Measurements from ENCODE around the gene AUTS2. TPM values are rescaled to one million over a fixed set of nuclear protein-coding genes. Genes with fewer than 3 reads are reported as not detected.

The AUTS2 gene
- polyA plus RNA-seq, 1 experiment = 0.54 TPM

GRCh38 chr7:70836279-70836678, 1238.0 kb downstream of the AUTS2 start:
- H3K27me3 ChIP-seq (ENCODE audit: control insufficient read depth, insufficient read depth, low read length) = no peaks in the 10 kb centered on the region
- POLR2A ChIA-PET = no interaction called here
- CTCF ChIA-PET = interaction anchor here (0.7 kb wide), 1 partner anchor 20 kb away, joined by 3 read pairs; no protein-coding TSS in a partner anchor
- H3K36me3 ChIP-seq (ENCODE audit: control insufficient read depth, insufficient read depth, low read length) = no peaks in the 10 kb centered on the region
- no peak overlapping the region for H3K4me3 ChIP-seq (ENCODE audit: low read depth, low read length)
- no peak for DNase-seq (ENCODE audit: low read depth)
- no peak for TF ChIP-seq CTCF (IDR thresholded peaks at IDR 0.05; ENCODE audit: insufficient read depth, low read depth, low read length)

- CTCF ChIA-PET = no interaction called here
- no peak for DNase-seq (ENCODE audit: low read depth)
- no peak for TF ChIP-seq CTCF (IDR thresholded peaks at IDR 0.05; ENCODE audit: insufficient read depth, low read depth, low read length)
Measured at GRCh38 chr7:70836946-70837345, 1238.7 kb downstream of the AUTS2 start.

GRCh38 chr7:70837589-70837988, 1239.3 kb downstream of the AUTS2 start:
- Histone ChIP-seq H3K36me3 (ENCODE audit: control insufficient read depth, insufficient read depth, low read length) (no peaks in the 10 kb centered on the region), H3K27me3 (ENCODE audit: control insufficient read depth, insufficient read depth, low read length) (no peaks in the 10 kb centered on the region), H3K4me3 (ENCODE audit: low read depth, low read length) (no peak overlapping the region)
- POLR2A ChIA-PET = no interaction called here
- TF ChIP-seq CTCF (IDR thresholded peaks at IDR 0.05; ENCODE audit: insufficient read depth, low read depth, low read length) = no peak
- CTCF ChIA-PET = interaction anchor here (0.9 kb wide), 1 partner anchor 9 kb away, joined by 3 read pairs; no protein-coding TSS in a partner anchor
- no peak for DNase-seq (ENCODE audit: low read depth)

More at GRCh38 chr7:70836946-70837345, 1238.7 kb downstream of the AUTS2 start:
- Histone ChIP-seq H3K36me3 (ENCODE audit: control insufficient read depth, insufficient read depth, low read length) (no peaks in the 10 kb centered on the region), H3K27me3 (ENCODE audit: control insufficient read depth, insufficient read depth, low read length) (no peaks in the 10 kb centered on the region), H3K4me3 (ENCODE audit: low read depth, low read length) (no peak overlapping the region)
- POLR2A ChIA-PET = no interaction called here

- Histone ChIP-seq H3K27me3 (ENCODE audit: control insufficient read depth, insufficient read depth, low read length) (no peaks in the 10 kb centered on the region), H3K4me3 (ENCODE audit: low read depth, low read length) (no peak overlapping the region), H3K36me3 (ENCODE audit: control insufficient read depth, insufficient read depth, low read length) (no peaks in the 10 kb centered on the region)
- no peak for DNase-seq (ENCODE audit: low read depth)
- POLR2A ChIA-PET = no interaction called here
- CTCF ChIA-PET = interaction anchor here (0.9 kb wide), 1 partner anchor 10 kb away, joined by 3 read pairs; no protein-coding TSS in a partner anchor
- no peak for TF ChIP-seq CTCF (IDR thresholded peaks at IDR 0.05; ENCODE audit: insufficient read depth, low read depth, low read length)
Measured at GRCh38 chr7:70838292-70838907, 1240.1 kb downstream of the AUTS2 start.

Small RNA genes lying within 50 kb of the gene (small RNA-seq; reads per million reads assigned to genes)
- not detected for gene AC073873.1 (ENCODE audit: insufficient read length, low read depth, low replicate concordance)

Data from BJ (cell line).